Activated naive CD4-positive, alpha-beta T cell treated with anti-CD3 and anti-CD28 coated beads, Interleukin-2, amount 10 ng/mL, durations not matched to agents 7 days and 5 days (primary cell): ENCODE data around the gene PIGT.

ENCODE experiments used
- CTCF ChIA-PET: fragments of 350-600 bp; sonication (Branson Sonifier 250); formaldehyde crosslinking; loops from one replicate; lab custom pipeline; 2021; ENCODE audit warnings: antibody characterized with exemption; lab: Charles Lee
- DNase-seq: peaks from one replicate; pipeline ENCODE4 v3.0.0-alpha.2; 2020
- H3K27ac Mint-ChIP-seq: one replicate; pipeline ENCODE4 v1.8.0; 2021; ENCODE audit warnings: mild to moderate bottlenecking, moderate library complexity, mixed read lengths
- H3K27me3 Mint-ChIP-seq: one replicate; pipeline ENCODE4 v1.8.0; 2021; ENCODE audit warnings: mild to moderate bottlenecking, mixed read lengths
- H3K36me3 Mint-ChIP-seq: one replicate; pipeline ENCODE4 v1.8.0; 2021; ENCODE audit warnings: mixed read lengths
- H3K4me1 Mint-ChIP-seq: one replicate; pipeline ENCODE4 v1.8.0; 2021; ENCODE audit warnings: mixed read lengths
- H3K4me3 Mint-ChIP-seq: one replicate; pipeline ENCODE4 v1.8.0; 2021; ENCODE audit warnings: mild to moderate bottlenecking, moderate library complexity, mixed read lengths
- H3K9me3 Mint-ChIP-seq: one replicate; pipeline ENCODE4 v1.8.0; 2021; ENCODE audit warnings: mixed read lengths

The PIGT gene

DNA sequence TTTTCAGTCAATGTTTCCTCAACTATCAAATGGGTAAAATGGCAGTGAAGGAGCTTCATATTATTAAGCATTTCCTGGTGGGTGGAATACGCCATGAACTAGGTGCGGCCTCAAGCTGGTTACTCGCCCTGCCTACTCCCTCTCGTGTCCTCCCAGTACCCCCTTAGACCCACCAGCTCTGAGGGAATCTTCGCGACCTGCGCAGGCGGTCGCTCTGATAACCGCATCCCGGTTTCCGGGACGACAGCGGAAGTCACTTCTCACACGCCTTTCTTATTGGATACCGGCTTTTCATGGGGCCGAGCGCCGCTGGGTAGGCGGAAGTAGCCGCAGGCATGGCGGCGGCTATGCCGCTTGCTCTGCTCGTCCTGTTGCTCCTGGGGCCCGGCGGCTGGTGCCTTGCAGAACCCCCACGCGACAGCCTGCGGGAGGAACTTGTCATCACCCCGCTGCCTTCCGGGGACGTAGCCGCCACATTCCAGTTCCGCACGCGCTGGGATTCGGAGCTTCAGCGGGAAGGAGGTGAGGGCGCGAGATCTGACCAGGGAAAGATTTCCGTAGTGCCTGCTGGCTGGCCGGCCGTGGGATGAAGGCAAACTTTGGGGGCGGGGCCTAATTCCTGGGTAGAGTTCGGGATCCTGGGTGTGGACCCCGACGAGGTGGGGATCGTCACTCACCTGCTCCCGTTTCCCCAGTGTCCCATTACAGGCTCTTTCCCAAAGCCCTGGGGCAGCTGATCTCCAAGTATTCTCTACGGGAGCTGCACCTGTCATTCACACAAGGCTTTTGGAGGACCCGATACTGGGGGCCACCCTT, at the start of gene PIGT:
Gene PIGT (plus strand): TSS at position 320 of the 816 bp plus-strand sequence. CDS start 16 bp downstream, at position 336.
- peak within 1 kb of the TSS; percentile 92 for H3K4me3 Mint-ChIP-seq
- DNase-seq: peak; percentile 93
- CTCF ChIA-PET: interaction anchor here (1.0 to 2.3 kb wide), 6 partner anchors 9 to 97 kb away, joined by 3 to 17 read pairs (median 6); partner anchors contain the start of gene SYS1
- no peaks in the 10 kb centered on the region for H3K9me3 Mint-ChIP-seq
- peaks cover 34% of the 10 kb centered on the region for H3K4me1 Mint-ChIP-seq
- H3K36me3 Mint-ChIP-seq: peaks cover 23% of the 10 kb centered on the region
- peaks cover 3% of the 10 kb centered on the region for H3K27me3 Mint-ChIP-seq
- H3K27ac Mint-ChIP-seq: peak within 1 kb of the TSS; percentile 91

DNA sequence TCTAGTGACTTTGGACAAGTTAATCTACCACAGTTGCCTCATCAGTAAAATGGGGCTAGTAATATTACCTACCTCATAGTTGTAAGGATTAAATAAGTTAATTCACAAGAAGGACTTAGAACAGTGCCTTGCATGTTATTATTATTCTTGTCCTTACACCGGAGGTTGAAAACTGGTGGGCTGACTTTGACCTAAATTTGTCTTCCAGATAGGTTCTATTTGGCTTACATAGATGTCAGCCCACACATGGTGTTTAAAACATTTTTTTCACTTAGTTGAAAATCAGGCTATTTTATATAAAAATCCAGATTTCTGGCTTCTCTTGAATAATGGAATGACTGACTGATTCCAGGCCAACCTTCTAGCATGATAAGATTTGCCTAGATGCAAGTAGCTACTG, 49.7 kb upstream of the PIGT start:
- no peak for DNase-seq
- Mint-ChIP-seq H3K4me1 (peaks cover 62% of the 10 kb centered on the region), H3K27me3 (no peaks in the 10 kb centered on the region), H3K36me3 (peaks cover 30% of the 10 kb centered on the region), H3K9me3 (no peaks in the 10 kb centered on the region), H3K4me3 (no peak overlapping the region), H3K27ac (no peak overlapping the region)
- CTCF ChIA-PET: interaction anchor here (2.2 to 20.1 kb wide), 2 partner anchors 8 to 68 kb away, joined by 7 to 382 read pairs; no protein-coding TSS in a partner anchor

DNA sequence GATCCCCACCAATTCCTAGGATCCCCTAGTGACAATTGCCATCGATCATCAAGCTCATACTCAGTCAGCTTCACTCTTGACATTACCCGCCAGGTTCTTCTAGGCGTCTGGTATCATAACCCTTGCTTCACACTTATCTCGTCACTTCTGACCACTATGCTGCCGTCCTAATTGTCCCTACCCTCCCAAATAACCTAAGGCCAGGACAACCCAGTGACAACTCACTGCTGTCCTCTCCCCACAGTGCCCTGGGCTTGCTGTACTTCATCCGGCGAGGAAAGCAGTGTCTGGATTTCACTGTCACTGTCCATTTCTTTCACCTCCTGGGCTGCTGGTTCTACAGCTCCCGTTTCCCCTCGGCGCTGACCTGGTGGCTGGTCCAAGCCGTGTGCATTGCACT, 49.3 kb upstream of the PIGT start:
- H3K9me3 Mint-ChIP-seq: no peaks in the 10 kb centered on the region
- peak; percentile 1 for DNase-seq
- H3K27me3 Mint-ChIP-seq: no peaks in the 10 kb centered on the region
- CTCF ChIA-PET: interaction anchor here (1.3 to 20.1 kb wide), 3 partner anchors 7 to 83 kb away, joined by 4 to 382 read pairs (median 7); no protein-coding TSS in a partner anchor
- H3K27ac Mint-ChIP-seq: no peak overlapping the region
- H3K4me3 Mint-ChIP-seq: no peak overlapping the region
- peaks cover 34% of the 10 kb centered on the region for H3K36me3 Mint-ChIP-seq
- peaks cover 65% of the 10 kb centered on the region for H3K4me1 Mint-ChIP-seq

DNA sequence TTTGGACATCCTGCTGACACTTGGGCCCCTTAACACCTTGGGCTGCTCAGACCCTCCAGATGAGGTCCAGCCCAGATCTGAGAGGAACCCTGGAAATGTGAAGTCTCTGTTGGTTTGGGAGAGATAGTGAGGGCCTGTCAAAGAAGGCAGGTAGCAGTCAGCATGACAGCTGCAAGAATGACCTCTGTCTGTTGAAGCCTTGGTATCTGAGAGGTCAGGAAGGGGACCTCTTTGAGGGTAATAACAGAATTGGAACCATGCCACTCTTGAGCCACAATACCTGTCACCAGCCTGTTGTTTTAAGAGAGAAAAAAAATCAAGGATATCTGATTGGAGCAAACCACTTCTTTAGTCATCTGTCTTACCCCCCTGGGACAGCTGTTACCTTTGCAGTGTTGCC, 48.8 kb upstream of the PIGT start:
- Mint-ChIP-seq H3K27ac (no peak overlapping the region), H3K4me3 (no peak overlapping the region), H3K27me3 (no peaks in the 10 kb centered on the region), H3K36me3 (peaks cover 36% of the 10 kb centered on the region), H3K4me1 (peaks cover 67% of the 10 kb centered on the region), H3K9me3 (no peaks in the 10 kb centered on the region)
- CTCF ChIA-PET: interaction anchor here (1.3 to 20.1 kb wide), 4 partner anchors 7 to 83 kb away, joined by 3 to 382 read pairs (median 6); no protein-coding TSS in a partner anchor
- peak; percentile 6 for DNase-seq

DNA sequence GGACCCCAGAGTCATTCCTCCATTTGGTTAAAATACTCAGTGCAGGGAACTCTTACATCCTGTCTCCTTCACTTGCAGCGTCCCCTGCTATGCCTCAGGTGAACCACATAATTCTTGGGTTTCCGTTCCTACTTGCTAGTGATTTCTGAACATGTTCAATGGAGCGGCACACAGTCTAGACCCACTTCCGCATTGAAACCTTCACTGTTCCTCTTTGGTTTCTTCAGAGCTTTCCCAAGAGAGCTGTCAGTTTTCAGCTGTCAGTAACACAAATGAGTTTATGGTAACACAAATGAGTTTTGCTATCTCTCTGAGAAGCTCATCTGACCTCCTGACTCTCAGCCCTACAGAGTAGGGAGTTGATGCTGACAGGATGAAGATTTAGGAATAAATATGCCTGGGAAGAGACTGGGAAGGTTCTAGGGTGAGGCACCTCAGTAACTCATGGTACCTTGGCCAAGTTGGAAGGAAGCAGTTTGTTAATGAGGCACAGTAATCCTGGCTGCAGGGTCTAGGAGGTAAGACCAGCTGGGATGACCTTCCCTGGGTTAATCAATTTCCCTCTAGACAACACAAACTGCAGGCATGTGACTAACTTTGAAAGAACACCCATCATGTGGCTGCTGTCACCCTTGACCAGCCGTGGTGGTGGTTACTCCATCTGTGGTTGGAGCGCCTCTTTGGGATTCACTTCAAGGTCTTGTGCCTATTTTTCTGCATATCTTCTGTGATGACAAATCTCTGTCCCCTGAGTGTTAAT, 47.5 kb upstream of the PIGT start:
- Mint-ChIP-seq H3K4me3 (peak overlapping the region; percentile 13), H3K36me3 (peaks cover 36% of the 10 kb centered on the region), H3K27me3 (no peaks in the 10 kb centered on the region), H3K9me3 (no peaks in the 10 kb centered on the region), H3K4me1 (peaks cover 71% of the 10 kb centered on the region), H3K27ac (peak overlapping the region; percentile 73)
- DNase-seq: peak; percentile 55
- CTCF ChIA-PET: interaction anchor here (0.7 to 20.1 kb wide), 9 partner anchors 9 to 403 kb away, joined by 3 to 382 read pairs (median 3); no protein-coding TSS in a partner anchor

DNA sequence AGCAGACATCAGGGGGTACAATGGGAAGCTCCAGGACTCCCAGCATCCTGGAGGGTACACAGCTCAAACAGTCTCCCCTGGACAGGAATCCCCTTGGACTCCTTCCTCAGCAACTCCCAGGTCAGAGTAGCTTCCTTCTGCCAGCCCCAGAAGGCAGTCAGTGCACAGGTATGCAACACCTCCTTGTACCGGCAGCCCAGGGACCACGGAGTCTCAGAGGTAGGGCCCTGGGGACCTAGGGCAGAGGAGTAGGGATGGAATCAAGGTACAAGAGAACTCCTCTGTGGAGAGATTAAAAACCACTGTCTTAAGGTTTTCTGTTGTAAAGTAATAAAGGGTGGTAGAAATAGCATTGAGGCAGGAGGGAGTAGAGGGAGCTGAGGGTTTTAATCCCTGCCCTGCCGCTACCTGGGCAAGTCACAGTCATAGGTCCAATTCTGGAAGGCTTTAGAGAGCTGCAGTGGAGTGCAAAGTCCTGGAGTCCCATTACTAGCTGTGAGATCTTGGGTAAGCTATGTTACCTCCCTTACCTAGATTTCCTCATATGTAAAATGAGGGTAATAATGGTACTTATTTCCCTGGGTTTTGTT, 45.3 kb upstream of the PIGT start:
- H3K4me3 Mint-ChIP-seq: no peak overlapping the region
- no peaks in the 10 kb centered on the region for H3K9me3 Mint-ChIP-seq
- H3K36me3 Mint-ChIP-seq: peaks cover 34% of the 10 kb centered on the region
- peak; percentile 11 for DNase-seq
- CTCF ChIA-PET: interaction anchor here (1.5 to 20.1 kb wide), 7 partner anchors 8 to 401 kb away, joined by 3 to 382 read pairs (median 5); partner anchors contain the start of gene SYS1
- no peaks in the 10 kb centered on the region for H3K27me3 Mint-ChIP-seq
- peaks cover 69% of the 10 kb centered on the region for H3K4me1 Mint-ChIP-seq
- no peak overlapping the region for H3K27ac Mint-ChIP-seq

DNA sequence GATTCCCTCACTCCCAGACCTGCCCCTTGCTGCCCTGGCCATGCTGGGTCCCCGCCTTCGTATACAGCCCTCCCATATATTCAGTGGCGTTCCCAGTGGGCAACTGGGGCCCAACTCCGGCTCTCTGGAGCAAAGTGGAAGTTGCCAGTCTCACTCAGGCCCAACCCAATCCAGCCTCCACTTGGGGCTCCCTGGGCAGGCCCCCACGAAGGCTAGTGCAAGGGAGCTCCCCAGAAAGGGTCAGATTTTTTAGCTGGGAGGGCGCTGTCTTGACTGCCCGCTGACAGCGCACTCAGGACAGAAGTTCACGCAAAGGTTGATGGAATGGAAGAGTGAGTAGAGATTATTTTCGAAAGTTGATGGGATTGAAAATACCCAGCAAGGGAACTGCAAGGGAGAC, 43.7 kb upstream of the PIGT start:
- Mint-ChIP-seq H3K4me1 (peaks cover 57% of the 10 kb centered on the region), H3K4me3 (peak overlapping the region; percentile 19), H3K36me3 (peaks cover 22% of the 10 kb centered on the region), H3K9me3 (no peaks in the 10 kb centered on the region), H3K27me3 (no peaks in the 10 kb centered on the region), H3K27ac (no peak overlapping the region)
- CTCF ChIA-PET: interaction anchor here (0.6 to 20.1 kb wide), 10 partner anchors 10 to 277 kb away, joined by 4 to 382 read pairs (median 12); partner anchors contain the start of genes PIGT and SYS1
- peak; percentile 10 for DNase-seq

DNA sequence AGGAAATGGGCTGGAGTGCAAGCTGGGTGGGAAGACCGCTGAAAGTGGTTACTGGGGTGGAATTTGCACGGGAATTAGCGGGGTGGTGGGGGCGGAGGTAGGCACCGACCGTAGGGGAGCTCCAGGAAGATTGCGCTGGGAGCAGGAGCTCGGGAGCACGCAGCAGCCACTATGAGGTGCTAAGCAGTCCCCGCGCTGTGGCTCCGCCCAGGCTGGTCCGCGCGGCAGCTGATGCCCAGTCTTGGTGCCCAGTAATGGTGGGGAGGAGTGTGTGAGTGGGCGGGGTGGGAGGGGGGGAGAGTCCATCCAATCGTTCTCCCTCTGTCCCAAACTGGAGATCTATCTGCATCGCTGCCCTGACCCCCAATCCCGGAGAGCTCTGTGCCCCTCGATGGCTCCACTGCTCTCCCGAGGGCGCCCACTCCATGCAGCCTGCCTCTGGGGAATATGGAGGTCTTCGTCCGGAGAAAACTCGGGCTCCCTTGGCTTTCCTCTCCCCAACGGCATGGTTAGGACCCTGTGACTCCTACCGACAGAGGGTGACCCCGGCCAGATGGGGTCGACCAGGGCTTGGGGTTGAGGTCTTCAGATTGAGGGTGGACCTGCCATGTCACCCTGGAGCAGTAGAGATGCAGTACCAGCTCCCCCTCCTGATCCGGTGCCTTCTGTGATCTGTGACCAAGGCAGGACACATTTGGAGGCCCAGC, 43.1 kb upstream of the PIGT start:
- H3K4me3 Mint-ChIP-seq: peak overlapping the region; percentile 70
- H3K36me3 Mint-ChIP-seq: peaks cover 18% of the 10 kb centered on the region
- H3K27ac Mint-ChIP-seq: peak overlapping the region; percentile 87
- peaks cover 51% of the 10 kb centered on the region for H3K4me1 Mint-ChIP-seq
- CTCF ChIA-PET: interaction anchor here (0.6 to 20.1 kb wide), 21 partner anchors 7 to 599 kb away, joined by 3 to 382 read pairs (median 8); partner anchors contain the start of genes PIGT, SDC4, SYS1 and ZNF335
- H3K9me3 Mint-ChIP-seq: no peaks in the 10 kb centered on the region
- H3K27me3 Mint-ChIP-seq: no peaks in the 10 kb centered on the region
- peak; percentile 19 for DNase-seq

DNA sequence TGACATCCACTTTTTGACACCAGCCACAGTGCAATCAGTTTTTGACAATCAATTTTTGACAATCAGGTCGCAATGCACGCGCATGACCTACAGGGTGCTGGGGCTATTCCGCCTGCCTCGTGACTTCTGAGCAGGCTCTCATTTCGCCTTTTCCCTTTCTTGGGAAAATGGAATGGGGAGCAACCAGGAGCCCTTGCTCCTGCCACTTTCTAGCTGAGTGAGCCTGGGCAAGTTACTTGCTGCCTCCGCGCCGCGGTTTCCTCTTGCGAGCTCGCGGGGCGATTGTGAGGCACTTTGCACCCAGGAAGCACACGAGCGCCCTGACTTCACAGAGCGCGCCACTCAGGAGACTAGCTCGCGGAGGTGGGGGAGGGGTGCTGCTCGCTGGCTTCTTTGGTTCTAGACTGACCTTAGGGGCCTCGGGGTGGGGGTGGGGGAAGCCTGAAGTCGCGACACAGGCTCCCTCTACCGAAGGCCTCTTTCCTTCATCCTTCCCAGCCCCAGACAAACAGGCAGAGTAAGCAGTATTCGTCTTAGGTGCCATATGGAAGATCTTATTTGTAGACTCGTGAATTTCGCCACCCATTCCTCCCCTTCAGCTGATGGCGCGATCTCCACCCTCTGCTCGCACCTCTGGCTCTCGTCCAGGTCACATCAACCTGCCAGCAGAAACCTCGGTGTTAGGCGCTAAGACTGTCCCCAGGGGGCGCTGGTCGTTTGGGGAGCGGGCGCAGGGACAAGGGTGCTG, 42.4 kb upstream of the PIGT start:
- Mint-ChIP-seq H3K27ac (peak overlapping the region; percentile 87), H3K4me3 (peak overlapping the region; percentile 70), H3K4me1 (peaks cover 44% of the 10 kb centered on the region), H3K36me3 (peaks cover 11% of the 10 kb centered on the region), H3K27me3 (no peaks in the 10 kb centered on the region), H3K9me3 (no peaks in the 10 kb centered on the region)
- CTCF ChIA-PET: interaction anchor here (0.6 to 20.1 kb wide), 33 partner anchors 8 to 639 kb away, joined by 3 to 382 read pairs (median 6); partner anchors contain the start of genes MATN4, PIGT, SDC4 and SYS1
- DNase-seq: peak; percentile 90

DNA sequence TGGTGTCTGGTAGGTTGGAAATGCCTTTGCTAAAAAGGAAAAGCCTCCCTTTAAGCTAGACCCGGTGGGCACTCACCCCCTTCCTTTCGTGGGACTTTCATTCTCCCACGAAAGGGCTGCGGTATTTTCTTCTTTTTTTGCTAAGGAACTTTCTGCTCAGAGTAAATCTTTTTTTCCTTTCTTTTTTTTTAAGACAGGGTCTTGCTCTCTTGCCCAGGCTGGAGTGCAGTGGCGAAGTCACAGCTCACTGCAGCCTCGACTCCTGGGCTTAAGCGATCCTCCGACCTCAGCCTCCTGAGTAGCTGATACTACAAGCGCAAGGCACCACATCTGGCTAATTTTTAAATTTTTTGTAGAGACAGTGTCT, 41.9 kb upstream of the PIGT start:
- H3K4me1 Mint-ChIP-seq: peaks cover 38% of the 10 kb centered on the region
- H3K4me3 Mint-ChIP-seq: peak overlapping the region; percentile 70
- H3K9me3 Mint-ChIP-seq: no peaks in the 10 kb centered on the region
- peak overlapping the region; percentile 87 for H3K27ac Mint-ChIP-seq
- CTCF ChIA-PET: interaction anchor here (0.6 to 20.1 kb wide), 31 partner anchors 8 to 639 kb away, joined by 3 to 382 read pairs (median 7); partner anchors contain the start of genes MATN4, PIGT, SDC4 and SYS1
- H3K27me3 Mint-ChIP-seq: no peaks in the 10 kb centered on the region
- peaks cover 7% of the 10 kb centered on the region for H3K36me3 Mint-ChIP-seq
- peak; percentile 20 for DNase-seq

DNA sequence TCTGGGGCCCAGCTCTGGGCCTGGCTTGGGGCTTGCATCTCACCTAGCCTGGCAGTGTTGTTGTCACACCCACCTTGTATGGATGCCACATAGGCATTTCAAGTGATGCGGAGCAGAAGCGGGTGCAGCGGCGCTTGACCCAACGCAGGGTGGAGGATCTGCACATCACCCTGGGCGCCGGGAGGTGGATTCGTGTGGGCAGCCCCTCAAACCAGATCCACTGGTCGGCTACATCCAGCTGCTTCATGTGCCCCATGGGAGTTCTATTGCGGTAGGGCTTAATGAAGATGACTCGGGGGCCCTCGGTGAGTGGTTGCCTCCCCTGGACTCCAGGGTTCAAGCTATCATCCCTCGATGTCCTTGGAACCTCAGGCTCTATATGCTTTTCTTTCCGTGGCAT, 41.0 kb upstream of the PIGT start:
- Mint-ChIP-seq H3K9me3 (no peaks in the 10 kb centered on the region), H3K27me3 (no peaks in the 10 kb centered on the region), H3K36me3 (peaks cover 6% of the 10 kb centered on the region), H3K4me3 (no peak overlapping the region), H3K27ac (no peak overlapping the region), H3K4me1 (peaks cover 35% of the 10 kb centered on the region)
- CTCF ChIA-PET: interaction anchor here (1.1 to 20.1 kb wide), 13 partner anchors 9 to 404 kb away, joined by 3 to 382 read pairs (median 8); partner anchors contain the start of gene SYS1
- no peak for DNase-seq

DNA sequence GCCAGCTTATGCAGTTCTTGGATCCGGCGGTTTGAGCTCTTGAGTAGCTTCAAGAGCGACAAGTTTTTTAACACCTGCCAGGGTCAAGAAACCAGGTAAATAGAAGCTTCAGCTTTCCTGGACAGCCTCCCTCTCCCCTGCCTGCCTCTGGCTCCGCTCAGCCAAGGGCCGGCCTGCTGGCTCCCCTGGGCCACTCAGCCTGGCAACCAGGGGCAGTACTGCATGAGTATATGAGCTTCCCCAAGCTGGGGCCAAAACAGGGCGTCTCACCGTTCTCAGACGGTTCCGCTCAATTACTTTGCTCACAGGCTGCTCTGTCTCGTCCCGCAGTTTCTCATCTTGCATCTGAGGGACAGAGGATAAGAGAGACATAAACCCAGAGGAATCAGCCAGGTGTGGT, 38.7 kb upstream of the PIGT start:
- H3K27me3 Mint-ChIP-seq: no peaks in the 10 kb centered on the region
- H3K4me1 Mint-ChIP-seq: peaks cover 24% of the 10 kb centered on the region
- no peak for DNase-seq
- H3K27ac Mint-ChIP-seq: no peak overlapping the region
- CTCF ChIA-PET: interaction anchor here (0.8 to 20.1 kb wide), 4 partner anchors 9 to 394 kb away, joined by 3 to 382 read pairs (median 38); no protein-coding TSS in a partner anchor
- H3K9me3 Mint-ChIP-seq: no peaks in the 10 kb centered on the region
- no peak overlapping the region for H3K4me3 Mint-ChIP-seq
- no peaks in the 10 kb centered on the region for H3K36me3 Mint-ChIP-seq
